ENCODE data around the gene PPP2R2C.

DNA sequence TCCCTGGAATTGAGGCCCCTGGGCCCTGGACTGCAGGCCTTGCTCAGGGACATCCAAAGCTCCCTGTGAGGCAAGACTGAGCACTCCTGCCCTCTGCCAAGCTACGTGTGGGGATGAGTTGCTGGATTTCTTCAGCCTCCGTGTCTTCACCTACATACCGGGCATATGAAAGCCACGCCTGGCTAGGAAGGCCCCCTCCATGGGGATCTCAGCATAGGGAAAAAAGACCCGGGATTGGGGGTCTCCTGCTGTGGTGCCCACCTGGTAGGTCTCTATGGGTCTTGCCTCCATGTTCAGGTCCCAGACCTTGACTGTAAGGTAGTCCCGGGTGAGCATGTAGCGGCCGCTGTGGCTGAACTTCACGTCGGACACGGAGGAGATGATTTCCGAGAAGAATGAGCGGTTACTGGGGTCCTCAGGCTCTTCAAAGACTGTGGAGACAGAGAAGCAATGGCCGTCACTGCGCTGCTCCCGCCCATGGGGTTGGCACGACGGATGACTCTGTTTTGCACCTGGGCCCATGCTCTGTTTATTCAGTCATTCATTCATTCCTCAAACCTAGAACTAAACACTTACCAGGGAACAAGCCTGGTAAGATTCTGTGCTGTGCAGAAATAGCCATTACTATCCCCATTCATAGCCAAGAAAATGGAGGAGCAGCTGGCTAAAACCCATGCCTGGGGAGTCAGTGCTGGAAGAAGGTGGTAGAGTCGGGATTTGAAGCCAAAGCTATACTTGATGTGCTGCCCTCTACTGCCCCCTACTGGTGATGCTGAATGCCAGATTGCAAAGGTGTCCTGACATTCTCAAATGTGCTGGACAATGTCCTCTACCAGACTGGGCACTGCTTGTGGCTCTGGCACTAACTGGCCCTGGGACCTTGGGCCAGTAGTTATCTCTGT is 138.9 kb downstream of the PPP2R2C start:
- TF ChIP-seq, protein P1, sequence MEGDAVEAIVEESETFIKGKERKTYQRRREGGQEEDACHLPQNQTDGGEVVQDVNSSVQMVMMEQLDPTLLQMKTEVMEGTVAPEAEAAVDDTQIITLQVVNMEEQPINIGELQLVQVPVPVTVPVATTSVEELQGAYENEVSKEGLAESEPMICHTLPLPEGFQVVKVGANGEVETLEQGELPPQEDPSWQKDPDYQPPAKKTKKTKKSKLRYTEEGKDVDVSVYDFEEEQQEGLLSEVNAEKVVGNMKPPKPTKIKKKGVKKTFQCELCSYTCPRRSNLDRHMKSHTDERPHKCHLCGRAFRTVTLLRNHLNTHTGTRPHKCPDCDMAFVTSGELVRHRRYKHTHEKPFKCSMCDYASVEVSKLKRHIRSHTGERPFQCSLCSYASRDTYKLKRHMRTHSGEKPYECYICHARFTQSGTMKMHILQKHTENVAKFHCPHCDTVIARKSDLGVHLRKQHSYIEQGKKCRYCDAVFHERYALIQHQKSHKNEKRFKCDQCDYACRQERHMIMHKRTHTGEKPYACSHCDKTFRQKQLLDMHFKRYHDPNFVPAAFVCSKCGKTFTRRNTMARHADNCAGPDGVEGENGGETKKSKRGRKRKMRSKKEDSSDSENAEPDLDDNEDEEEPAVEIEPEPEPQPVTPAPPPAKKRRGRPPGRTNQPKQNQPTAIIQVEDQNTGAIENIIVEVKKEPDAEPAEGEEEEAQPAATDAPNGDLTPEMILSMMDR (IDR thresholded peaks at IDR 0.05): no peak
- TF ChIP-seq TCF7L2 (IDR thresholded peaks at IDR 0.05; ENCODE audit: low read depth, low read length): no peak
- TF ChIP-seq, protein P2, sequence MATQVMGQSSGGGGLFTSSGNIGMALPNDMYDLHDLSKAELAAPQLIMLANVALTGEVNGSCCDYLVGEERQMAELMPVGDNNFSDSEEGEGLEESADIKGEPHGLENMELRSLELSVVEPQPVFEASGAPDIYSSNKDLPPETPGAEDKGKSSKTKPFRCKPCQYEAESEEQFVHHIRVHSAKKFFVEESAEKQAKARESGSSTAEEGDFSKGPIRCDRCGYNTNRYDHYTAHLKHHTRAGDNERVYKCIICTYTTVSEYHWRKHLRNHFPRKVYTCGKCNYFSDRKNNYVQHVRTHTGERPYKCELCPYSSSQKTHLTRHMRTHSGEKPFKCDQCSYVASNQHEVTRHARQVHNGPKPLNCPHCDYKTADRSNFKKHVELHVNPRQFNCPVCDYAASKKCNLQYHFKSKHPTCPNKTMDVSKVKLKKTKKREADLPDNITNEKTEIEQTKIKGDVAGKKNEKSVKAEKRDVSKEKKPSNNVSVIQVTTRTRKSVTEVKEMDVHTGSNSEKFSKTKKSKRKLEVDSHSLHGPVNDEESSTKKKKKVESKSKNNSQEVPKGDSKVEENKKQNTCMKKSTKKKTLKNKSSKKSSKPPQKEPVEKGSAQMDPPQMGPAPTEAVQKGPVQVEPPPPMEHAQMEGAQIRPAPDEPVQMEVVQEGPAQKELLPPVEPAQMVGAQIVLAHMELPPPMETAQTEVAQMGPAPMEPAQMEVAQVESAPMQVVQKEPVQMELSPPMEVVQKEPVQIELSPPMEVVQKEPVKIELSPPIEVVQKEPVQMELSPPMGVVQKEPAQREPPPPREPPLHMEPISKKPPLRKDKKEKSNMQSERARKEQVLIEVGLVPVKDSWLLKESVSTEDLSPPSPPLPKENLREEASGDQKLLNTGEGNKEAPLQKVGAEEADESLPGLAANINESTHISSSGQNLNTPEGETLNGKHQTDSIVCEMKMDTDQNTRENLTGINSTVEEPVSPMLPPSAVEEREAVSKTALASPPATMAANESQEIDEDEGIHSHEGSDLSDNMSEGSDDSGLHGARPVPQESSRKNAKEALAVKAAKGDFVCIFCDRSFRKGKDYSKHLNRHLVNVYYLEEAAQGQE (IDR thresholded peaks at IDR 0.05; ENCODE audit: insufficient read depth in 1 of 2, low read depth in 2 of 2, low read length in 1 of 2): no peak
